ENCODE measurements around the gene OPN1LW.
"Not testable (repeated sequence)": the region's sequence is repeated elsewhere in the genome, so short reads cannot be mapped to it uniquely, and the experiment has no call there.

DNA sequence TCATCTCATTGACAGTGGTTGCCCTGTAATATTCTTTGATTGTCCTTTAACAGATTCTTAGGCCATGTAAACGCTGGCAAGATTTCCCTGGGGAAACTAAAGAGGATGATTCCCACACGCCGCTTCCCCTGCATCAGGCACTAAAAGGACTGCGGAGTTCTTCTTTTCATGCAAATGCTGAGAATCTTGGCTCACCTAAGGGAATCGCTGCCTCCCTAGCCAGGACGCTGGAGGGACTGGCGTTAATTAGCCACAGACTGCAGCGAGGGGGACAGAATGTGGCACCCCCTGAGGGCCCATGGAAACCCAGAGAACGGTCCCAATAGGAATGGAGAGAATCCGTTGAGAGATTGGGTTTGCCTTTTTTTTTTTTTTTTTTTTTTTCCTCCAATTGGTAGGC, 30.3 kb downstream of the OPN1LW start:
- TF ChIP-seq, protein P1, sequence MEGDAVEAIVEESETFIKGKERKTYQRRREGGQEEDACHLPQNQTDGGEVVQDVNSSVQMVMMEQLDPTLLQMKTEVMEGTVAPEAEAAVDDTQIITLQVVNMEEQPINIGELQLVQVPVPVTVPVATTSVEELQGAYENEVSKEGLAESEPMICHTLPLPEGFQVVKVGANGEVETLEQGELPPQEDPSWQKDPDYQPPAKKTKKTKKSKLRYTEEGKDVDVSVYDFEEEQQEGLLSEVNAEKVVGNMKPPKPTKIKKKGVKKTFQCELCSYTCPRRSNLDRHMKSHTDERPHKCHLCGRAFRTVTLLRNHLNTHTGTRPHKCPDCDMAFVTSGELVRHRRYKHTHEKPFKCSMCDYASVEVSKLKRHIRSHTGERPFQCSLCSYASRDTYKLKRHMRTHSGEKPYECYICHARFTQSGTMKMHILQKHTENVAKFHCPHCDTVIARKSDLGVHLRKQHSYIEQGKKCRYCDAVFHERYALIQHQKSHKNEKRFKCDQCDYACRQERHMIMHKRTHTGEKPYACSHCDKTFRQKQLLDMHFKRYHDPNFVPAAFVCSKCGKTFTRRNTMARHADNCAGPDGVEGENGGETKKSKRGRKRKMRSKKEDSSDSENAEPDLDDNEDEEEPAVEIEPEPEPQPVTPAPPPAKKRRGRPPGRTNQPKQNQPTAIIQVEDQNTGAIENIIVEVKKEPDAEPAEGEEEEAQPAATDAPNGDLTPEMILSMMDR (conservative IDR thresholded peaks at IDR 0.05; ENCODE audit: low read depth, low read length) = not testable (repeated sequence)
- not testable (repeated sequence) for TF ChIP-seq EZH2 (IDR thresholded peaks at IDR 0.05; ENCODE audit: low read length, unreplicated experiment); EZH2phosphoT487 (IDR thresholded peaks at IDR 0.05; ENCODE audit: borderline replicate concordance, low read length)

Measured in PC-3 (cell line).